ENCODE results near the gene KCNK7. TPM values are rescaled to one million over a fixed set of nuclear protein-coding genes. Genes with fewer than 3 reads are reported as not detected.
"Not testable (repeated sequence)": the region's sequence is repeated elsewhere in the genome, so short reads cannot be mapped to it uniquely, and the experiment has no call there.

The KCNK7 gene
- total RNA-seq, 1 donor: 0.09 TPM

DNA sequence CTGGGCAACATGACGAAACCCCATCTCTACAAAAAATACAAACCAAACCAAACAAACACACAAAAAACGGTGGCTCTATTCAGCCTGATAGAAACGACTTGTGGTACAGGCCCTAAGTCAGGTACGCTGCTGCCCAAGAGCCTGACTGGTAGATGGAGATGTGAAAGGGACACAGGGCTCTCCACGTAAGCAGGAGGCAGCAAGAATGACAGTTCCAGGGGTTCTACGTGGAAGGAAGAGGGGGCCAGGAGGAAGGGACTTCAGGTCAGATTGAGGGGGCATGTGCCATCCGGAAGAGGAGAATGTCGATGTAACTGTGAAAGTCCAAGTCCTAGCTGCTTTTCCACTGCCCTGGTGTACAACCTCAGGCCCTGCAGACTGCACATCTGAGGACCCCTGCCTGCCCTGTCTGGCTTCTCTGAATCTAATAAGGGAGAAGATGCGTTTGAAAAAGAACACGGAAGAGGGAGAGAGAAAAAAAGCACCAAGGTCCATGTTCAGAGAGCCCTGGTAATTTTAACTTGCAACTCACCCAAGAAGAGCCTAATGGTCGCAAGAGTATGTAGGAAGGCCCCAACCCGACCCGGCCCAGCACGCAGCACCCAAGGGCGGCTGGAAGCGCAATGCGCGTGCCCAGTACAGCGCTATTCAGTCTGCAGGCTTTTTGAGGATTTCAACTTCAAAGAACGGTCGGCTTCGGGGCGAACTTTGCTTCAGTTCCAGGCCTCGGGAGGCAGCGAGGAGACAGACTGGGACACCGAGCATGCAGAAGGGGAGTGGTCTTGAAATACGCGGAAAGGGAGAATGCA, 26.2 kb downstream of the KCNK7 start:
- TF ChIP-seq CTCF (IDR thresholded peaks at IDR 0.05; ENCODE audit: insufficient read depth, low read length): no peak

DNA sequence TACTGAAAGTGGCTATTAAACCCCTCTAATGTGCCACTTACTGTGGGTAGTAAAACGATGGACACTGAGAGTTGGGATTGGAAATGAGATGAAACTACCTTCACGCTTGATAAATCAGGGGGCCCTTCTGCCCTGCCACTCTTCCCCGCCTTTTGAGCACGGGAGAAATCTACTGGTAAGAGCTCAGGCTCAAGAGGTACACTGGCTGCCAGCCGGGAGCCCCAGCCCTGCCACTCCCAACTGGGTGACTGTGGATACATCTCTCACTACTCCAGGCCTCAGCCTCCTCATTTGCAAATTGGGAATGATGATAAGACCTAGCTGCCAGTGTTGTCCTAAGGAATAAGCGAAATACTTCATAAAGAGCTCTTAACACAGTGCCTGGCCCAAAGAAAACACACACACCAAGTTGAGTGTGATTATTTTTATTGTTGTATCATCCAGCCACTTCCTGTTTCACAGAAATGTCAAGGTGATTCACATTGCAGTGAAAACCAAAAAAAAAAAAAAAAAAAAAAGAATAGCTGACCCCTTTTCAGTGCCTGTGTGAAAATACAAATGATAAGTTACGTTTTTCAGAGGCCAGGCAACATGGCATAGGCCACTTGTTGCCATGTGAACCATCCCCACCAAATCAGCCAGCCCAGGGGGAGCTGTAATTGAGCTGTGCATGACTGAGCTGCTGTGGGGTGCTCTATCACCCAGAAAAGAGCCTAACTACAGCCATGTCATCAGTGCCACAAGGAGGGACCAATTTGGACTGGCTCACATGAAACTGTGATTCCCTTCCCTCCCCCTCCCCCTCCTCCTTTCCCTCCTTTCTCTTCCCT, 29.8 kb downstream of the KCNK7 start:
- DNase-seq (ENCODE audit: low read depth): peak; percentile 41

More for the DNA sequence above, 26.2 kb downstream of the KCNK7 start:
- DNase-seq (ENCODE audit: low read depth): no peak
- H3K4me3 ChIP-seq (ENCODE audit: low read depth, low read length): peak overlapping the region; percentile 93

GRCh38 chr11:65564879-65565559, 30.6 kb downstream of the KCNK7 start:
- not testable (repeated sequence) for H3K4me3 ChIP-seq (ENCODE audit: low read depth, low read length); DNase-seq (ENCODE audit: low read depth)

More for the DNA sequence above, 29.8 kb downstream of the KCNK7 start:
- no peak for TF ChIP-seq CTCF (IDR thresholded peaks at IDR 0.05; ENCODE audit: insufficient read depth, low read length)
- no peak overlapping the region for H3K4me3 ChIP-seq (ENCODE audit: low read depth, low read length)

DNA sequence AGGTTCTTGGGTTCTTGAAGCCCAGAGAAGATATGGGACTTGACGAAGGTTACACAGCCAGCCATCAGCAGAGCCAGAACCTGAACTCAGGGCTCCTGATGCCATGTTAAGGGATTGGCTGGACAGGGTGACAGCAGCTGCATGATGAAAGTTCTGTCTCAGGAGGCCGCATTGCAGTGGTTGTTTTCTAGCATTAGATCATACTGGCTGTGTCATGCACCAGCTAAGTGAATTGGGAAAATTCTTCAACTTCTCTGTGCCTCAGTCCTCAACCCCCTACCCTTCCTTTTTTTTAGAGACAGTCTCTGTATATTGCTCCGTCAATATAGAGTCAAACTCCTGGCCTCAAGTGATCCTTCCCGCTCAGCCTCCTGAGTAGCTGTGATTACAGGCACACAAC, 32.0 kb downstream of the KCNK7 start:
- H3K4me3 ChIP-seq (ENCODE audit: low read depth, low read length): no peak overlapping the region
- TF ChIP-seq CTCF (IDR thresholded peaks at IDR 0.05; ENCODE audit: insufficient read depth, low read length): no peak
- DNase-seq (ENCODE audit: low read depth): no peak

DNA sequence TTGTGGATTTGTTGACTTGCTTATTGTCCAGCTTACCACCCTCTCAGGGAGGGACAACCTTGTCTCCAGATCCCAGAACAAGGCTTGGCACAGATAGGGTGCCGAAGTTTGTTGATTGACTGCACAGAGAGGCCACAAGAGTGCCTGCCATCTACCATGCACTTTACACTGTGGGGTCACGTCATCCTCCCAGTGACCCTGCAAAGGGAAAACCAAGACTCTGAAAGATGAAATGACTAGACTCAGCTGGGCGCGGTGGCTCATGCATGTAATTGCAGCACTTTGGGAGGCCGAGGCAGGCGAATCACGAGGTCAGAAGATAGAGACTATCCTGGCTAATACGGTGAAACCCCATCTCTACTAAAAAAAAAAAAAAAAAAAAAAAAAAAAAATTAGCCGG, 32.8 kb downstream of the KCNK7 start:
- TF ChIP-seq CTCF (IDR thresholded peaks at IDR 0.05; ENCODE audit: insufficient read depth, low read length): no peak
- H3K4me3 ChIP-seq (ENCODE audit: low read depth, low read length): no peak overlapping the region
- DNase-seq (ENCODE audit: low read depth): no peak

GRCh38 chr11:65562020-65562419, 33.6 kb downstream of the KCNK7 start:
- no peak overlapping the region for H3K4me3 ChIP-seq (ENCODE audit: low read depth, low read length)
- no peak for DNase-seq (ENCODE audit: low read depth)
- no peak for TF ChIP-seq CTCF (IDR thresholded peaks at IDR 0.05; ENCODE audit: insufficient read depth, low read length)
